ENCODE data around the gene TMC8.

TMC8 gene

GRCh38 chr17:78128551-78129350 lies 1.8 kb upstream of the TMC8 start, which contains the start of gene TMC6:
Gene TMC6, minus strand, starts transcription at chr17:78128755. Its CDS starts 1,923 bp downstream, at chr17:78126832.
- no peak for TF ChIP-seq CTCF (IDR thresholded peaks at IDR 0.05; ENCODE audit: control extremely low read depth, extremely low read depth, low read depth, missing control alignments)
- CTCF ChIA-PET, result interaction anchor here (0.6 to 1.5 kb wide), 4 partner anchors 8 to 41 kb away, joined by 3 to 10 read pairs (median 4); no protein-coding TSS in a partner anchor
- peak; percentile 89 for DNase-seq (ENCODE audit: extremely low spot score)
- POLR2A ChIA-PET, result interaction anchor here (0.7 to 1.5 kb wide), 3 partner anchors 18 to 602 kb away, joined by 3 to 4 read pairs (median 4); no protein-coding TSS in a partner anchor

GRCh38 chr17:78129351-78130089 lies 1.1 kb upstream of the TMC8 start:
- DNase-seq (ENCODE audit: extremely low spot score), result no peak
- no peak for TF ChIP-seq CTCF (IDR thresholded peaks at IDR 0.05; ENCODE audit: control extremely low read depth, extremely low read depth, low read depth, missing control alignments)
- POLR2A ChIA-PET, result interaction anchor here (0.7 kb wide), 1 partner anchor 601 kb away, joined by 4 read pairs; no protein-coding TSS in a partner anchor
- CTCF ChIA-PET, result interaction anchor here (0.9 to 1.7 kb wide), 4 partner anchors 29 to 126 kb away, joined by 3 to 9 read pairs (median 3); no protein-coding TSS in a partner anchor

GRCh38 chr17:78130090-78130436 lies 508 bp upstream of the TMC8 start:
- ChIA-PET CTCF (interaction anchor here (0.9 to 1.7 kb wide), 4 partner anchors 29 to 126 kb away, joined by 3 to 9 read pairs (median 3); no protein-coding TSS in a partner anchor), POLR2A (no interaction called here)
- no peak for DNase-seq (ENCODE audit: extremely low spot score)
- TF ChIP-seq CTCF (IDR thresholded peaks at IDR 0.05; ENCODE audit: control extremely low read depth, extremely low read depth, low read depth, missing control alignments), result no peak

GRCh38 chr17:78131172-78132083 lies 857 bp downstream of the TMC8 start:
- ChIA-PET POLR2A (interaction anchor here (0.6 to 0.7 kb wide), 3 partner anchors 9 to 55 kb away, joined by 4 to 6 read pairs (median 6); no protein-coding TSS in a partner anchor), CTCF (interaction anchor here (1.0 to 1.7 kb wide), 2 partner anchors 43 to 45 kb away, joined by 3 to 9 read pairs; no protein-coding TSS in a partner anchor)
- TF ChIP-seq CTCF (IDR thresholded peaks at IDR 0.05; ENCODE audit: control extremely low read depth, extremely low read depth, low read depth, missing control alignments), result no peak
- DNase-seq (ENCODE audit: extremely low spot score), result no peak

GRCh38 chr17:78132084-78132676 lies 1.6 kb downstream of the TMC8 start:
- DNase-seq (ENCODE audit: extremely low spot score), result peak; percentile 70

More at GRCh38 chr17:78132084-78132676, 1.6 kb downstream of the TMC8 start:
- POLR2A ChIA-PET, result interaction anchor here (0.6 kb wide), 1 partner anchor 54 kb away, joined by 6 read pairs; no protein-coding TSS in a partner anchor
- TF ChIP-seq CTCF (IDR thresholded peaks at IDR 0.05; ENCODE audit: control extremely low read depth, extremely low read depth, low read depth, missing control alignments), result no peak
- CTCF ChIA-PET, result interaction anchor here (1.0 kb wide), 1 partner anchor 42 kb away, joined by 3 read pairs; no protein-coding TSS in a partner anchor
